HEK293 (cell line): ENCODE data around the gene TAS1R1.

Experiments
- BCL11B ChIP-seq: fragments of 450-650 bp; formaldehyde crosslinking; IDR thresholded peaks from 2 replicates; pipeline ENCODE4 v1.5.1; 2016; ENCODE audit warnings: low read depth, missing biosample characterization, missing genetic modification characterization
- CTCF ChIP-seq: fragments of 450-650 bp; formaldehyde crosslinking; IDR thresholded peaks from 2 replicates; pipeline ENCODE4 v1.5.1; 2016; ENCODE audit warnings: missing biosample characterization, missing genetic modification characterization
- GLIS2 ChIP-seq: fragments of 450-650 bp; formaldehyde crosslinking; IDR thresholded peaks from 2 replicates; pipeline ENCODE4 v1.5.1; 2016; ENCODE audit warnings: missing biosample characterization, missing genetic modification characterization
- HOXC10 ChIP-seq: sonication (generic); formaldehyde crosslinking; IDR thresholded peaks from 2 replicates; pipeline ENCODE4 v1.8.1; 2023; ENCODE audit warnings: mild to moderate bottlenecking, missing genetic modification reagents
- HOXD13 ChIP-seq: sonication (generic); formaldehyde crosslinking; IDR thresholded peaks from 2 replicates; pipeline ENCODE4 v1.8.0; 2022; ENCODE audit warnings: missing genetic modification reagents, borderline replicate concordance
- KLF10 ChIP-seq: fragments of 450-650 bp; IDR thresholded peaks from 2 replicates; pipeline ENCODE4 v1.5.1; 2018; ENCODE audit warnings: missing biosample characterization, mild to moderate bottlenecking, missing genetic modification characterization
- KLF8 ChIP-seq: fragments of 450-650 bp; formaldehyde crosslinking; IDR thresholded peaks from 2 replicates; pipeline ENCODE4 v1.5.1; 2016; ENCODE audit warnings: missing biosample characterization, missing genetic modification characterization
- MEIS1 ChIP-seq: sonication (generic); formaldehyde crosslinking; IDR thresholded peaks from 2 replicates; pipeline ENCODE4 v1.8.1; 2022; ENCODE audit warnings: missing genetic modification reagents, mild to moderate bottlenecking, borderline replicate concordance
- OSR2 ChIP-seq: fragments of 450-650 bp; formaldehyde crosslinking; IDR thresholded peaks from 2 replicates; pipeline ENCODE4 v1.5.1; 2016; ENCODE audit warnings: missing biosample characterization, missing genetic modification characterization
- PRDM6 ChIP-seq: fragments of 450-650 bp; formaldehyde crosslinking; IDR thresholded peaks from 2 replicates; pipeline ENCODE4 v1.5.1; 2017; ENCODE audit warnings: missing biosample characterization, missing genetic modification characterization
- SP2 ChIP-seq: fragments of 450-650 bp; formaldehyde crosslinking; IDR thresholded peaks from 2 replicates; pipeline ENCODE4 v1.5.1; 2016; ENCODE audit warnings: missing biosample characterization, missing genetic modification characterization
- SP7 ChIP-seq: fragments of 450-650 bp; formaldehyde crosslinking; IDR thresholded peaks from 2 replicates; pipeline ENCODE4 v1.5.1; 2016; ENCODE audit warnings: missing biosample characterization, missing genetic modification characterization
- ZBTB20 ChIP-seq: fragments of 450-650 bp; formaldehyde crosslinking; IDR thresholded peaks from 2 replicates; pipeline ENCODE4 v1.5.1; 2016; ENCODE audit warnings: missing biosample characterization, missing genetic modification characterization
- ZBTB44 ChIP-seq: fragments of 450-650 bp; IDR thresholded peaks from 2 replicates; pipeline ENCODE4 v1.5.1; 2018; ENCODE audit warnings: missing biosample characterization, mild to moderate bottlenecking, missing genetic modification characterization
- ZBTB6 ChIP-seq: fragments of 450-650 bp; formaldehyde crosslinking; IDR thresholded peaks from 2 replicates; pipeline ENCODE4 v1.5.1; 2017; ENCODE audit warnings: missing biosample characterization, missing genetic modification characterization
- ZBTB7A ChIP-seq: fragments of 450-650 bp; formaldehyde crosslinking; IDR thresholded peaks from 2 replicates; pipeline ENCODE4 v1.5.1; 2016; ENCODE audit warnings: low read depth, missing biosample characterization, missing genetic modification characterization
- ZFHX2 ChIP-seq: fragments of 450-650 bp; formaldehyde crosslinking; conservative IDR thresholded peaks from 2 replicates; pipeline ENCODE4 v1.5.1; 2016; ENCODE audit warnings: missing biosample characterization, missing genetic modification characterization
- ZFP3 ChIP-seq: fragments of 450-650 bp; formaldehyde crosslinking; IDR thresholded peaks from 2 replicates; pipeline ENCODE4 v1.5.1; 2016; ENCODE audit warnings: low read depth, missing biosample characterization, missing genetic modification characterization
- ZFP41 ChIP-seq: fragments of 450-650 bp; formaldehyde crosslinking; IDR thresholded peaks from 2 replicates; pipeline ENCODE4 v1.5.1; 2016; ENCODE audit warnings: missing biosample characterization, missing genetic modification characterization, borderline replicate concordance
- ZNF133 ChIP-seq: fragments of 450-650 bp; formaldehyde crosslinking; IDR thresholded peaks from 2 replicates; pipeline ENCODE4 v1.5.1; 2016; ENCODE audit warnings: missing biosample characterization, missing genetic modification characterization
- ZNF155 ChIP-seq: fragments of 450-650 bp; formaldehyde crosslinking; IDR thresholded peaks from 2 replicates; pipeline ENCODE4 v1.5.1; 2016; ENCODE audit warnings: missing biosample characterization, missing genetic modification characterization
- ZNF302 ChIP-seq: fragments of 450-650 bp; formaldehyde crosslinking; IDR thresholded peaks from 2 replicates; pipeline ENCODE4 v1.5.1; 2016; ENCODE audit warnings: missing biosample characterization, missing genetic modification characterization, low read depth
- ZNF324 ChIP-seq: fragments of 450-650 bp; formaldehyde crosslinking; IDR thresholded peaks from 2 replicates; pipeline ENCODE4 v1.5.1; 2016; ENCODE audit warnings: missing biosample characterization, missing genetic modification characterization
- ZNF362 ChIP-seq: fragments of 450-650 bp; formaldehyde crosslinking; IDR thresholded peaks from 2 replicates; pipeline ENCODE4 v1.5.1; 2016; ENCODE audit warnings: missing biosample characterization, missing genetic modification characterization
- ZNF404 ChIP-seq: fragments of 450-650 bp; formaldehyde crosslinking; IDR thresholded peaks from 2 replicates; pipeline ENCODE4 v1.5.1; 2017; ENCODE audit warnings: missing biosample characterization, missing genetic modification characterization
- ZNF423 ChIP-seq: fragments of 450-650 bp; formaldehyde crosslinking; IDR thresholded peaks from 2 replicates; pipeline ENCODE4 v1.5.1; 2016; ENCODE audit warnings: missing biosample characterization, missing genetic modification characterization
- ZNF580 ChIP-seq: fragments of 450-650 bp; formaldehyde crosslinking; IDR thresholded peaks from 2 replicates; pipeline ENCODE4 v1.5.1; 2016; ENCODE audit warnings: missing biosample characterization, missing genetic modification characterization
- ZNF585B ChIP-seq: fragments of 450-650 bp; formaldehyde crosslinking; IDR thresholded peaks from 2 replicates; pipeline ENCODE4 v1.5.1; 2016; ENCODE audit warnings: missing biosample characterization, missing genetic modification characterization
- ZNF596 ChIP-seq: fragments of 450-650 bp; IDR thresholded peaks from 2 replicates; pipeline ENCODE4 v1.5.0; 2018; ENCODE audit warnings: missing biosample characterization, mild to moderate bottlenecking, missing genetic modification characterization, moderate library complexity
- ZNF645 ChIP-seq: fragments of 450-650 bp; formaldehyde crosslinking; IDR thresholded peaks from 2 replicates; pipeline ENCODE4; 2016; ENCODE audit warnings: missing biosample characterization, missing genetic modification characterization
- ZNF76 ChIP-seq: fragments of 450-650 bp; formaldehyde crosslinking; IDR thresholded peaks from 2 replicates; pipeline ENCODE4; 2016; ENCODE audit warnings: low read depth, missing biosample characterization, missing genetic modification characterization, borderline replicate concordance
- ZSCAN30 ChIP-seq: fragments of 450-650 bp; IDR thresholded peaks from 2 replicates; pipeline ENCODE4 v1.5.1; 2018; ENCODE audit warnings: missing biosample characterization, mild to moderate bottlenecking, missing genetic modification characterization, moderate library complexity
- ZXDB ChIP-seq: fragments of 450-650 bp; formaldehyde crosslinking; IDR thresholded peaks from 2 replicates; pipeline ENCODE4 v1.5.1; 2016; ENCODE audit warnings: missing biosample characterization, missing genetic modification characterization

TAS1R1 gene

GRCh38 chr1:6613361-6614018 is 58.4 kb downstream of the TAS1R1 start, which contains the start of gene PHF13 (continued):
- TF ChIP-seq ZXDB (tag by site-specific recombination) (peak; percentile 91), ZBTB7A (tag by site-specific recombination) (peak; percentile 64; the same call in 1 of the 2 replicates), ZNF596 (tag by site-specific recombination) (no peak), ZNF76 (tag by site-specific recombination) (peak; percentile 99), MEIS1 (no peak), HOXD13 (no peak), ZBTB20 (tag by site-specific recombination) (peak; percentile 92), ZNF580 (tag by site-specific recombination) (0 out of 2 replicates have a peak, but pooled peaks have one; percentile 48), ZFP3 (tag by site-specific recombination) (no peak), ZNF133 (tag by site-specific recombination) (no peak), ZBTB44 (tag by site-specific recombination) (no peak), PRDM6 (tag by site-specific recombination) (no peak), SP2 (tag by site-specific recombination) (peak; percentile 90), OSR2 (tag by site-specific recombination) (no peak; the same call in 1 of the 2 replicates), ZNF585B (tag by site-specific recombination) (no peak), ZNF324 (tag by site-specific recombination) (no peak), ZFP41 (tag by site-specific recombination) (no peak), ZFHX2 (tag by site-specific recombination) (peak; percentile 95), ZNF362 (tag by site-specific recombination) (no peak), ZSCAN30 (tag by site-specific recombination) (peak; percentile 30; the same call in 1 of the 2 replicates), HOXC10 (no peak), SP7 (peak; percentile 34; the same call in 1 of the 2 replicates), GLIS2 (tag by site-specific recombination) (peak; percentile 60; the same call in 1 of the 2 replicates), ZNF155 (tag by site-specific recombination) (no peak), KLF10 (tag by site-specific recombination) (peak; percentile 94), ZNF423 (no peak), CTCF (tag by site-specific recombination) (no peak), ZNF302 (tag by site-specific recombination) (no peak), ZNF404 (tag by site-specific recombination) (no peak), BCL11B (tag by site-specific recombination) (no peak), ZNF645 (tag by site-specific recombination) (no peak), KLF8 (tag by site-specific recombination) (peak; percentile 97), ZBTB6 (tag by site-specific recombination) (peak; percentile 94)
